IMR-90 (cell line): ENCODE data around the gene CASP6. TPM values are rescaled to one million over a fixed set of nuclear protein-coding genes. Genes with fewer than 3 reads are reported as not detected.

Source experiments
- ATAC-seq: fragments of 200-7000 bp; cut with Tn5 transposase; 2 replicates; pipeline ENCODE4 v1.9.1; 2020; ENCODE audit warnings: low read depth, mild to moderate bottlenecking, moderate library complexity
- BruUV-seq: library from RNA; stranded (reverse); fragments of 400-500 nt; replicated peaks from 2 replicates; lab custom pipeline; 2021; lab: Mats Ljungman, UMichigan
- CTCF ChIA-PET: fragments of 300-600 bp; formaldehyde crosslinking; extraction: SDS; loops from one replicate; lab custom pipeline; 2021; ENCODE audit warnings: antibody characterized with exemption; lab: Yijun Ruan, JAX
- POLR2A ChIA-PET: fragments of 300-600 bp; sonication (Branson Sonifier 250); formaldehyde crosslinking; loops from one replicate; lab custom pipeline; 2022; ENCODE audit warnings: antibody characterized with exemption; ENCODE audit not compliant: unreplicated experiment; lab: Charles Lee
- DNase-seq: peaks from one replicate; pipeline ENCODE4 v3.0.0; 2013
- H2AFZ ChIP-seq: replicated peaks from 2 replicates; pipeline ENCODE3; 2013; ENCODE audit warnings: low read length, mild to moderate bottlenecking; ENCODE audit not compliant: poor library complexity
- H2AK5ac ChIP-seq: 2 replicates; pipeline ENCODE4 v1.6.1; 2013; ENCODE audit warnings: low read depth, low read length, inconsistent platforms
- H2AK9ac ChIP-seq: replicated peaks from 2 replicates; pipeline ENCODE3; 2013; ENCODE audit warnings: mild to moderate bottlenecking, low read depth, low read length, moderate library complexity; ENCODE audit not compliant: poor library complexity
- H2BK120ac ChIP-seq: 2 replicates; pipeline ENCODE4 v1.6.1; 2013; ENCODE audit warnings: low read depth, low read length, inconsistent platforms
- H2BK15ac ChIP-seq: 3 replicates; pipeline ENCODE4 v1.6.1; 2013; ENCODE audit warnings: low read depth, low read length, inconsistent platforms
- H2BK20ac ChIP-seq: 2 replicates; pipeline ENCODE4 v1.6.1; 2013; ENCODE audit warnings: low read depth, mild to moderate bottlenecking, inconsistent platforms, low read length, moderate library complexity
- H2BK5ac ChIP-seq: 2 replicates; pipeline ENCODE4 v1.6.1; 2013; ENCODE audit warnings: mild to moderate bottlenecking, low read depth, low read length, inconsistent platforms; ENCODE audit not compliant: poor library complexity, severe bottlenecking
- H3K14ac ChIP-seq: replicated peaks from 2 replicates; pipeline ENCODE4 v1.6.1; 2013; ENCODE audit warnings: low read depth, low read length, inconsistent platforms
- H3K18ac ChIP-seq: 2 replicates; pipeline ENCODE4 v1.6.1; 2013; ENCODE audit warnings: low read depth, low read length, control low read depth
- H3K23ac ChIP-seq: 2 replicates; pipeline ENCODE4 v1.6.1; 2013; ENCODE audit warnings: low read depth, low read length, inconsistent platforms
- H3K27ac ChIP-seq: 2 replicates; pipeline ENCODE4 v1.5.1; 2013; ENCODE audit warnings: mild to moderate bottlenecking, control low read depth, low read length; ENCODE audit not compliant: insufficient read depth
- H3K27me3 ChIP-seq: 2 replicates; pipeline ENCODE4 v1.6.1; 2013; ENCODE audit warnings: low read length; ENCODE audit not compliant: control insufficient read depth, insufficient read depth
- H3K36me3 ChIP-seq: 2 replicates; pipeline ENCODE4 v1.6.1; 2013; ENCODE audit warnings: low read length, mixed read lengths; ENCODE audit not compliant: control insufficient read depth, insufficient read depth
- H3K4ac ChIP-seq: 2 replicates; pipeline ENCODE4 v1.6.1; 2013; ENCODE audit warnings: low read depth, low read length, inconsistent platforms
- H3K4me1 ChIP-seq: 2 replicates; pipeline ENCODE4 v1.6.1; 2013; ENCODE audit warnings: low read length, mixed read lengths; ENCODE audit not compliant: control insufficient read depth, insufficient read depth
- H3K4me2 ChIP-seq: 2 replicates; pipeline ENCODE4 v1.6.1; 2013; ENCODE audit warnings: low read depth, mild to moderate bottlenecking, control low read depth, low read length, moderate library complexity
- H3K4me3 ChIP-seq: 2 replicates; pipeline ENCODE4 v1.5.1; 2013; ENCODE audit warnings: low read depth, mild to moderate bottlenecking, control low read depth, low read length, moderate library complexity; ENCODE audit not compliant: insufficient read depth
- H3K56ac ChIP-seq: 2 replicates; pipeline ENCODE4 v1.6.1; 2013; ENCODE audit warnings: low read length, inconsistent platforms; ENCODE audit not compliant: insufficient read depth; ENCODE audit errors: extremely low read depth
- H3K79me1 ChIP-seq, 2 experiments: 2 replicates each; pipeline ENCODE4 v1.6.1; 2013; ENCODE audit warnings: low read length in 2 of 2, inconsistent platforms in 1 of 2, low read depth in 1 of 2
- H3K9ac ChIP-seq: 2 replicates; pipeline ENCODE4 v1.6.1; 2013; ENCODE audit warnings: low read depth, low read length, control low read depth
- H3K9me1 ChIP-seq: 2 replicates; pipeline ENCODE4 v1.6.1; 2013; ENCODE audit warnings: low read length, inconsistent platforms; ENCODE audit not compliant: insufficient read depth
- H3K9me3 ChIP-seq: 2 replicates; pipeline ENCODE4 v1.6.1; 2013; ENCODE audit warnings: low read length; ENCODE audit not compliant: control insufficient read depth, insufficient read depth
- H4K20me1 ChIP-seq: 2 replicates; pipeline ENCODE4 v1.6.1; 2013; ENCODE audit warnings: low read length, inconsistent platforms; ENCODE audit not compliant: insufficient read depth
- H4K5ac ChIP-seq: 2 replicates; pipeline ENCODE4 v1.6.1; 2013; ENCODE audit warnings: mild to moderate bottlenecking, low read depth, low read length, control low read depth
- H4K8ac ChIP-seq, 2 experiments: 2 replicates each; pipeline ENCODE4 v1.6.1; 2013; ENCODE audit warnings: low read depth in 2 of 2, low read length in 2 of 2, control low read depth in 1 of 2, inconsistent platforms in 1 of 2
- H4K91ac ChIP-seq: 2 replicates; pipeline ENCODE4 v1.6.1; 2013; ENCODE audit warnings: low read depth, low read length, inconsistent platforms; ENCODE audit not compliant: insufficient read depth
- BHLHE40 ChIP-seq: fragments of 150-350 bp; IDR thresholded peaks from 2 replicates; pipeline ENCODE4 v1.6.1; 2016; ENCODE audit warnings: mild to moderate bottlenecking, low read depth, low read length
- CEBPB ChIP-seq: IDR thresholded peaks from 2 replicates; pipeline ENCODE4 v1.6.1; 2012; ENCODE audit warnings: low read depth, low read length, improper control_type of control experiment
- CHD1 ChIP-seq: IDR thresholded peaks from 2 replicates; pipeline ENCODE4 v1.6.1; 2012; ENCODE audit warnings: low read depth, low read length, improper control_type of control experiment
- FOS ChIP-seq: fragments of 150-350 bp; IDR thresholded peaks from 2 replicates; pipeline ENCODE4 v1.6.1; 2016; ENCODE audit warnings: low read depth, low read length
- MAFK ChIP-seq: IDR thresholded peaks from 2 replicates; pipeline ENCODE4 v1.6.1; 2012; ENCODE audit warnings: low read depth, low read length, improper control_type of control experiment
- MAZ ChIP-seq: IDR thresholded peaks from 2 replicates; pipeline ENCODE4 v1.6.1; 2012; ENCODE audit warnings: low read depth, mild to moderate bottlenecking, low read length, improper control_type of control experiment, moderate library complexity, borderline replicate concordance
- MXI1 ChIP-seq: IDR thresholded peaks from 2 replicates; pipeline ENCODE4 v1.6.1; 2012; ENCODE audit warnings: low read depth, mild to moderate bottlenecking, low read length, moderate library complexity, borderline replicate concordance
- NFE2L2 ChIP-seq: fragments of 150-350 bp; IDR thresholded peaks from 2 replicates; pipeline ENCODE4 v1.6.1; 2016; ENCODE audit warnings: low read depth, mild to moderate bottlenecking, low read length
- POLR2A ChIP-seq: IDR thresholded peaks from 2 replicates; pipeline ENCODE4 v1.6.1; 2012; ENCODE audit warnings: mild to moderate bottlenecking, low read depth, low read length
- RAD21 ChIP-seq: IDR thresholded peaks from 2 replicates; pipeline ENCODE4 v1.6.1; 2012; ENCODE audit warnings: low read length, improper control_type of control experiment
- RCOR1 ChIP-seq: IDR thresholded peaks from 2 replicates; pipeline ENCODE4 v1.6.1; 2012; ENCODE audit warnings: mild to moderate bottlenecking, low read length, improper control_type of control experiment; ENCODE audit not compliant: insufficient replicate concordance
- RFX5 ChIP-seq: IDR thresholded peaks from 2 replicates; pipeline ENCODE4 v1.8.0; 2012; ENCODE audit warnings: low read depth, mild to moderate bottlenecking, low read length, moderate library complexity
- SMC3 ChIP-seq: fragments of 150-350 bp; IDR thresholded peaks from 2 replicates; pipeline ENCODE4 v1.6.1; 2016; ENCODE audit warnings: low read depth, mild to moderate bottlenecking, antibody characterized with exemption, low read length, moderate library complexity
- WGBS, 2 experiments: methylation state at CpG; one replicate each; pipeline versions ENCODE4 v1.1.5 to v1.1.7; 2013; ENCODE audit warnings: missing lambda C conversion rate in 2 of 2; ENCODE audit not compliant: insufficient read length in 1 of 2; ENCODE audit errors: extremely low coverage in 2 of 2; 5-methylcytosine and 5-hydroxymethylcytosine counted together
- dilution Hi-C: fragments of 300-500 bp; cut with HindIII; formaldehyde crosslinking; loops from one replicate; pipeline ENCODE4 v1.14.3; 2018; ENCODE audit warnings: low sequenced_read_pairs; ENCODE audit not compliant: unreplicated experiment
- in situ Hi-C: fragments of 300-500 bp; cut with MboI; formaldehyde crosslinking; loops from 3 replicates; pipeline ENCODE4 v1.14.3; 2019; ENCODE audit warnings: low sequenced_read_pairs, inconsistent platforms, mixed read lengths
- intact Hi-C: fragments of 100-400 bp; cut with micrococcal nuclease; formaldehyde crosslinking; loops from 2 replicates; pipeline ENCODE4 v1.10.0; 2022
- polyA plus RNA-seq, 3 experiments: library from polyadenylated mRNA; depleted of rRNA; stranded (reverse); fragments of >200 nt; gene quantifications; 2 replicates each; pipeline ENCODE4 v1.2.3, GENCODE V29; 2012; ENCODE audit warnings: low replicate concordance in 1 of 3
- total RNA-seq: library from RNA; depleted of rRNA; stranded (reverse); fragments of >200 nt; gene quantifications from 2 replicates; pipeline ENCODE4 v1.2.3, GENCODE V29; 2012
- TF ChIP-seq, protein P1 (sequence below): fragments of 150-350 bp; IDR thresholded peaks from 2 replicates; pipeline ENCODE4 v1.6.1; 2017; ENCODE audit warnings: mild to moderate bottlenecking, antibody characterized with exemption, low read length, low read depth
- TF ChIP-seq, protein P2 (sequence below): conservative IDR thresholded peaks from 2 replicates; pipeline ENCODE4 v1.5.1; 2012; ENCODE audit warnings: mild to moderate bottlenecking, low read depth, low read length, improper control_type of control experiment
- TF ChIP-seq, protein P3 (sequence below): fragments of 150-350 bp; IDR thresholded peaks from 2 replicates; pipeline ENCODE4 v1.6.1; 2016; ENCODE audit warnings: low read depth, mild to moderate bottlenecking, low read length, moderate library complexity, borderline replicate concordance

Gene CASP6
- total and polyA plus RNA-seq, 2 of the 4 experiments (the other 2 are of a cell fraction), result 25.0 to 44.1 TPM

DNA sequence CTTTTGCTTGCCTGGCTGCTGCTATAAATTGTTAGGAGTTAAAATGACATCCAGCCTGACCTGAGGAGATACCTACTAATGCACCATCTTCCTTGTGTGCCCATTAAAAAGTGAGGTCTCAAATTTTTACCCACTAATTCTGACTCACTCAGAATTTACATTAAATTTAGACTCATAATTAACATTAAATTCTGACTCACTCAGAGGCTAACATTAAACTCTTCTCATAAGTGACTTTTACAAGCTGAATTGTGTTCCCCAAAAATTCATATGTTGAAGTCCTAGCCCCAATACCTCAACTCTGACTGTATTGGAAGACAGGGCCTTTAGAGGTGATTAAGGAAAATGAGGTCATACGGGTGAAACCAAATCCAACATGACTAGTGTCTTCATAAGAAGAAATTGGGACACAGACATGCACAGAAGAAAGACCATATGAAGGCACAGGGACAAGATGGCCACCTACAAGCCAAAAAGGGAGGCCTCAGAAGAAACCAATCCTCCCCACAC lies 11.8 kb downstream of the CASP6 start:
- Histone ChIP-seq H2BK15ac (no peak overlapping the region), H2BK20ac (no peak overlapping the region), H2AK5ac (no peak overlapping the region), H4K8ac (no peak overlapping the region), H3K27ac (no peak overlapping the region), H2BK120ac (no peak overlapping the region), H3K9me1 (peaks cover 4% of the 10 kb centered on the region), H3K27me3 (no peaks in the 10 kb centered on the region), H3K9ac (no peak overlapping the region), H3K23ac (no peak overlapping the region), H3K4me2 (no peak overlapping the region), H3K4me1 (no peaks in the 10 kb centered on the region), H3K4me3 (no peak overlapping the region), H3K9me3 (no peaks in the 10 kb centered on the region), H3K4ac (no peak overlapping the region), H2AFZ (no peak overlapping the region), H3K56ac (no peak overlapping the region), H3K36me3 (peaks cover 28% of the 10 kb centered on the region), H4K20me1 (no peaks in the 10 kb centered on the region), H3K79me1 (peaks cover 4 to 5% of the 10 kb centered on the region in 2 experiments; a peak in 3 of 4 replicates), H4K5ac (no peak overlapping the region), H2BK5ac (no peak overlapping the region), H2AK9ac (no peak overlapping the region), H3K14ac (no peak overlapping the region), H3K18ac (no peak overlapping the region), H4K91ac (no peak overlapping the region)
- dilution Hi-C loops, result no loop called here
- no CpG with 5 or more reads among the region's 1 CpG for WGBS, 2 experiments
- in situ Hi-C loops, result no loop called here
- peak; percentile 5 for DNase-seq
- no peak for ATAC-seq
- CTCF ChIA-PET, result interaction anchor here (1.1 kb wide), 1 partner anchor 10 kb away, joined by 5 read pairs; no protein-coding TSS in a partner anchor
- intact Hi-C loops, result no loop called here
- BruUV-seq, result no TSS peak
- POLR2A ChIA-PET, result no interaction called here
- TF ChIP-seq MAZ (no peak), NFE2L2 (no peak), RCOR1 (no peak), CEBPB (no peak), RAD21 (no peak), MXI1 (no peak), CHD1 (no peak), MAFK (no peak), POLR2A (no peak), SMC3 (no peak), FOS (no peak), BHLHE40 (no peak), RFX5 (no peak)
- TF ChIP-seq, protein P1, sequence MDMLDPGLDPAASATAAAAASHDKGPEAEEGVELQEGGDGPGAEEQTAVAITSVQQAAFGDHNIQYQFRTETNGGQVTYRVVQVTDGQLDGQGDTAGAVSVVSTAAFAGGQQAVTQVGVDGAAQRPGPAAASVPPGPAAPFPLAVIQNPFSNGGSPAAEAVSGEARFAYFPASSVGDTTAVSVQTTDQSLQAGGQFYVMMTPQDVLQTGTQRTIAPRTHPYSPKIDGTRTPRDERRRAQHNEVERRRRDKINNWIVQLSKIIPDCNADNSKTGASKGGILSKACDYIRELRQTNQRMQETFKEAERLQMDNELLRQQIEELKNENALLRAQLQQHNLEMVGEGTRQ, result no peak
- TF ChIP-seq, protein P2, sequence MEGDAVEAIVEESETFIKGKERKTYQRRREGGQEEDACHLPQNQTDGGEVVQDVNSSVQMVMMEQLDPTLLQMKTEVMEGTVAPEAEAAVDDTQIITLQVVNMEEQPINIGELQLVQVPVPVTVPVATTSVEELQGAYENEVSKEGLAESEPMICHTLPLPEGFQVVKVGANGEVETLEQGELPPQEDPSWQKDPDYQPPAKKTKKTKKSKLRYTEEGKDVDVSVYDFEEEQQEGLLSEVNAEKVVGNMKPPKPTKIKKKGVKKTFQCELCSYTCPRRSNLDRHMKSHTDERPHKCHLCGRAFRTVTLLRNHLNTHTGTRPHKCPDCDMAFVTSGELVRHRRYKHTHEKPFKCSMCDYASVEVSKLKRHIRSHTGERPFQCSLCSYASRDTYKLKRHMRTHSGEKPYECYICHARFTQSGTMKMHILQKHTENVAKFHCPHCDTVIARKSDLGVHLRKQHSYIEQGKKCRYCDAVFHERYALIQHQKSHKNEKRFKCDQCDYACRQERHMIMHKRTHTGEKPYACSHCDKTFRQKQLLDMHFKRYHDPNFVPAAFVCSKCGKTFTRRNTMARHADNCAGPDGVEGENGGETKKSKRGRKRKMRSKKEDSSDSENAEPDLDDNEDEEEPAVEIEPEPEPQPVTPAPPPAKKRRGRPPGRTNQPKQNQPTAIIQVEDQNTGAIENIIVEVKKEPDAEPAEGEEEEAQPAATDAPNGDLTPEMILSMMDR, result no peak
- TF ChIP-seq, protein P3, sequence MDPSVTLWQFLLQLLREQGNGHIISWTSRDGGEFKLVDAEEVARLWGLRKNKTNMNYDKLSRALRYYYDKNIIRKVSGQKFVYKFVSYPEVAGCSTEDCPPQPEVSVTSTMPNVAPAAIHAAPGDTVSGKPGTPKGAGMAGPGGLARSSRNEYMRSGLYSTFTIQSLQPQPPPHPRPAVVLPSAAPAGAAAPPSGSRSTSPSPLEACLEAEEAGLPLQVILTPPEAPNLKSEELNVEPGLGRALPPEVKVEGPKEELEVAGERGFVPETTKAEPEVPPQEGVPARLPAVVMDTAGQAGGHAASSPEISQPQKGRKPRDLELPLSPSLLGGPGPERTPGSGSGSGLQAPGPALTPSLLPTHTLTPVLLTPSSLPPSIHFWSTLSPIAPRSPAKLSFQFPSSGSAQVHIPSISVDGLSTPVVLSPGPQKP, result no peak
